NCI-H1105 (cell line): ENCODE measurements around the gene GABARAPL2.
"Not testable (repeated sequence)": the region's sequence is repeated elsewhere in the genome, so short reads cannot be mapped to it uniquely, and the experiment has no call there.

Source experiments
- DNase-seq: peaks from one replicate; lab custom pipeline; 2025; lab: John Stamatoyannopoulos, UW

The GABARAPL2 gene

GRCh38 chr16:75591927-75592326 is 25.7 kb downstream of the GABARAPL2 start:
- DNase-seq = not testable (repeated sequence)

DNA sequence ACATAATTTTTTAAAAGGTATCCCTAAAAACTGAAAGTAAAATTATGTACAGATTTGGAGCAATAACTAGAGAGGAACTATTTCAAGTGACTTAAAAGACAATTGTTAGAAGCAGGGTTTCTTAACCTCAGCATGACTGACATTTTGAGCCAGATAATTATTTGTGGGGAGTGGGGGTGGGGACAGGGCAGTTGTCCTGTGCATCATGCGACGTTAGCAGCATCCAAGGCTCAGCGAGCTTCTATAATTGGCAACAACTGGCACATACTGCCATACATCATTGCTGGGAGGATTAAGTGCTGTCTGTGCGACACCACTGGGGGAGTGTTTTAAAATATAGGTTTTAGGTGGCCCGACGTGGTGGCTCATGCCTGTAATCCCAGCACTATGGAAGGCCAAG is 27.1 kb downstream of the GABARAPL2 start:
- DNase-seq = no peak

DNA sequence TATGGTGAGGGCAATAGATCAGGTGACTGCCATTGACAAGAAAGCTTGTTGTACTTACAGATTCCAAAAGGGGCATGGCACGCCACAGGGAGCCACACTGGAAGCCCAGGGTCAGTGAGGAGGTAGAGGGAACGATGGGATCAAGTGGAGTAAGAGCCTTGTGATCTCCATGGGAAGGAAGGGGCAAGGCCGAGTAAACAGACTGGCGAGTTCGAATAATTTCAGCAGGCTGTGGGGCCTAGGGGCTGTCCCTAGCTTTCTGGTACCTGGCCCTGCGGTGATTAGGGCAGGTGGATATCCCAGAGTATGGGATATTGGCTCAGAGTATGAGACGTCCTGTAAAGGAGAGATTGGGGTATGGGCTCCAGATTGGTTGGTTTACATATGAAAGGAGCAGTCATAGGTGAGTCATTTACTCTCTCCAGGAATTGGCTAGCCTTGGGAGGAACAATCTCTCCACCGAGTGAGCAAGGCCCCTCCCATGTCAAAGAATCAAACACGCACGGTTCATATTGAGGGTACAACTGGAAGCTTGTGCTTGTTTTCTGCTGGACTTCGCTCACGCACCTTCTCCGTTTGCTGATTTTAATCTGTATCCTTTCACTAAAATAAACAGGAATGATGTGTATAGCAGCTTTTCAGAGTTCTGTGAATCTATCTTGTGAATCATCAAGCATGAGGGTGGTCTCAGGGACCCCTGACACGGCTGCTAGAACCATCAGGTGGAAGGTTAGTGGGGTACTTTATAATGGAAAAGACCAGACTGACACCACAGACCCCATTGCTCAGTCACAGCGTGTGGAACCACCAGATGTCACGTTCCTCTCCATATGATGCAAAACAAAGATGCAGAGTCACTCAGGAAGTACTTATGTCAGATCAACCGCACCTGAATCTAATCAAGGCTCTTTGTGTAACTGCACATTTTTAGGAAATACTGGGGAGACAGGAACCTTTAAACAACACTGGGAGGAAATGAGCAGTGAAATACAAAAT is 27.9 kb downstream of the GABARAPL2 start:
- no peak for DNase-seq

DNA sequence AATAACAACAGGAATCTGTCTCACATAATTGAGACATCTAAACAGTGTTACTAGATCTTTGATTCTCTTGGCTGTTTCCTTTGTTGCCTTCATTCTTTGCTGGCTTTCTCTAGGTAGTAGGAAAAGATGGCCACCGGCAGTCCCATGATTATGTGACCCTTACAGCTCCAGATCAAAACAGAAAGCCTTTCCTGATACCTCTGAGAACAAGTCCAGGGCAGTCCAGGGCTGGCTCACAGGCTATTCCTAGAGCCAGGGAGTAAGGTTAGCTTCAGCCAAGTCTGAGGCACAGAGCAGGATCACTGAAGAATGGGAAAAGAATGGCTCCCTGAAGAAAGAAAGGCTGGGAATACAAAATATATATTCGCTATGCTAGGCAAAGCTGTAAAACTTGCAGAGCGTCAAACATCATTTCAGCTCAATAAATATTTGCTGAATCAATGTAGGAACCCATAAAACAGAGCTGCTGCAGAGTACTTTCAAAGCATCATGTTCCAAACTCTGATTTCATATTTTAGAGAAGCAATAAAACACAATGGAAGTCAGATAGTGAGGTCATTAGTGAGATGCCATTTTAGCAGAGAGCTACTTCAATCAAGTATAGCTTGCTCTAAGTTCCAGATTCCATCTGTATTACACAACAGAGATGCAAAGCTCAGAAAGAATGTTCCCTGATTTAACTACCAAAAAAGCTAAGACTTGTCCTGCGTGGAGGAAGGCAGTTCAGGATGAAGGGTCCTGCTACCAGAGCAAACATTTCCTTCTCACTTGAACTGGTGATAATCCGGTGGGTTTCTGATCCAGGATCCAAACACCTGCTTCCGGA is 33.5 kb downstream of the GABARAPL2 start:
- no peak for DNase-seq

- no peak for DNase-seq
These were observed 37.1 kb downstream of the GABARAPL2 start for GRCh38 chr16:75603241-75603640.

DNA sequence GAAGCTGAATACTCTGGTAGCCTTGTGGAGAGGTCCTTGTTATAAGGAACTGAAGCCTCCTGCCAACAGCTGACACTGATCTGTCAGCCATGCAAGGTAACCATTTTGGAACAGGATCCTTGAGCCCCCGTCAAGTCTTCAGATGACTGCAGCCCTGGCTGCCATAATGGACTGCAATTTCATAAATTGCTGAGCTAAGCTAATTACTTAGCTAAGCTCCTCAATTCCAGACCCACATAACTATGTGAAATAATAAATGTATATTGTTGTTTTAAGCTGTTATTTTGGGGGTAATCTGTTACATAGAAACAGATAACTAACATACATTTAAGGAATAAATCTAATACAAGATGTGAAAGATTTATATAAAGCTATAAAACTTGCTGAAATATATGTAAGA is 40.3 kb downstream of the GABARAPL2 start:
- no peak for DNase-seq

DNA sequence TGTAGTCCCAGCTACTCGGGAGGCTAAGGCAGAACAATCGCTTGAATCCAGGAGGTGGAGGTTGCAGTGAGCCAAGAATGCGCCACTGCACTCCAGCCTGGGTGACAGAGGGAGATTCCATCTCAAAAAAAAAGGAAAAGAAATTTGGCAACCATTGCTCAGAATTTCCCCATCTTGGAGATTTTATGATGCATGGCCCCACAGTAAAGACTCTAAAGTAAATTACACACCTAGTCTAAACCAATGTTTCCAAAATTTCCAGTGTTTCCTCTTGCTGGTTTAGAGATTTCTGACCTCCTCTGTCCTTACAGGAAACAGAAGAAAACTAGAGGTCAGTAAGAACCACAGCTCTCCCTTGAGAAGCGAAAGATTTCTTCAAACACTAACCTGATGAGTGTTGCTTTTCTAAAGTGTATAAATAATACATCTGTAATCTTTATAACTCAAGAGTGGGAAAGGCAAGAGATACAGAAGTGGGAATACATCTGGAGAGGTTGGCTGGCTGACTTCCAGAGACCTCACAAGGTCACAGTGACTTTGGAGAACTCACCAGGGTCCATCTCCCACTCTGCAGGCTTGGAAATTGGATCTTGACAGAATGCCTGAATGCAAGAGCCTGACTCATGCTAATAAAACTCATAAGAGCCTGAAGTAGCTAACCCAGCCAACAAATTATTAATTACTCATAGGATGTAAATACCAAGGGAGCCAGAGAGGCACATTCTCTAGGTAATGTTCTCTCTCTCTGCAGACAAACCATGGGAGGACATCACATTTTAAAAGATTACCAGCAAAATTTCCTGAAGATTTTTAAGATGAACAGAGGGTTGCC is 48.1 kb downstream of the GABARAPL2 start:
- DNase-seq = no peak

DNA sequence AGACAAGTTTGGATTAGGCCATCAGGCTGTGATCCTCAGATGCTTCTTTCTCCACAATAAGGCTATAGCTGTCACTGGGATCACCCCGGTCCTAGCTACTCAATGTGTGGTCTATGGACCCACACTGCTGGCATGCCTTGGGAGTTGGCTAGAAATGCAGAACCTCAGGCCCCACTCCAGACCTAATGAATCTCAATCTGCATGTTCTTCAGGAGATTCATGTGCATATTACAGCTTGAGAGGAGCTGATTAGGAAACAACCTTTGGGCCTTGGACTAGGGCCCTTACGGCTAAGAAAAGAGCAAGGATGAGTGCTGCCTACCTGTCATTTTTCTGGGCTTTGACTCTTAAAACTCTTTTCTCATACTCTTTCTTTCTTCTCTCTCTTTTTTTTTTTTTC is 49.4 kb downstream of the GABARAPL2 start:
- DNase-seq = no peak

GRCh38 chr16:75616521-75617010 is 50.4 kb downstream of the GABARAPL2 start:
- DNase-seq = no peak

DNA sequence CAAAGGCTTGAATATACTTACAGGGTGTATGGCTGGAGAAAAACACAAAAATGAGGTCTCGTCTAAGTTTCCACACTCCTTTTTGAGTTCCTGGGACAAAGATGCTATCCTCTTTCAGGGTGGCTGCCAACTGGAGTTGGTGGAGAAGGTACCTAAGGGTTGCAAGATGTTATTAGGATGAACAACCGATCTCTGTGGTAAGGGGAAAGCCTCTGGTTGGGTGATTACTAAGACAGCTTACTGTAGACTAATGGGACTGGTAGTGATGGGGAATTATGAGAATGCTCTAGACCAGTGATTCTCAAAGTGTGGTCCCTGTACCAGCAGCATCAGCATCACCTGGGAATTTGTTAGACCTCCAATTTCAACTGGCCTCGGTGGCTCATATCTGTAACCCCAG is 50.9 kb downstream of the GABARAPL2 start:
- DNase-seq = no peak

DNA sequence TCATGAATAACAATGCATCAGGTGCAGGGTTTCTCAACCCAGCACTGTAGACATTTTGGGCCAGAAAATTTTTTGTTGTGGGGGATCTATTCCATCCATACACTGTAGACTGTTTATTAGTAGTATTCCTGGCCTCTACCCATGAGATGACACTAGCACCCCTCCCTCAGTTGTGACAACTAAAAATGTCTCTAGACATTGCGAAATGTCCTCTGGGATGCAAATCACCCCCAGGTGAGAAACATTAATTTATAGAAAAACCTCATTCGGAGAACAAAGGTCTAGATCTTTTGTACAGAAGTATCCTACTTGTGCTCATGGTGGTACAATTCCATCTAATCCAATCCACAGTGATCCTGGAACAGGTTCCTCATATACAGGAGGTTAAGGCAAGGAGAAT is 52.6 kb downstream of the GABARAPL2 start:
- DNase-seq = no peak

GRCh38 chr16:75620326-75621169 is 54.4 kb downstream of the GABARAPL2 start:
- DNase-seq = no peak

GRCh38 chr16:75621170-75621477 is 54.9 kb downstream of the GABARAPL2 start:
- no peak for DNase-seq

DNA sequence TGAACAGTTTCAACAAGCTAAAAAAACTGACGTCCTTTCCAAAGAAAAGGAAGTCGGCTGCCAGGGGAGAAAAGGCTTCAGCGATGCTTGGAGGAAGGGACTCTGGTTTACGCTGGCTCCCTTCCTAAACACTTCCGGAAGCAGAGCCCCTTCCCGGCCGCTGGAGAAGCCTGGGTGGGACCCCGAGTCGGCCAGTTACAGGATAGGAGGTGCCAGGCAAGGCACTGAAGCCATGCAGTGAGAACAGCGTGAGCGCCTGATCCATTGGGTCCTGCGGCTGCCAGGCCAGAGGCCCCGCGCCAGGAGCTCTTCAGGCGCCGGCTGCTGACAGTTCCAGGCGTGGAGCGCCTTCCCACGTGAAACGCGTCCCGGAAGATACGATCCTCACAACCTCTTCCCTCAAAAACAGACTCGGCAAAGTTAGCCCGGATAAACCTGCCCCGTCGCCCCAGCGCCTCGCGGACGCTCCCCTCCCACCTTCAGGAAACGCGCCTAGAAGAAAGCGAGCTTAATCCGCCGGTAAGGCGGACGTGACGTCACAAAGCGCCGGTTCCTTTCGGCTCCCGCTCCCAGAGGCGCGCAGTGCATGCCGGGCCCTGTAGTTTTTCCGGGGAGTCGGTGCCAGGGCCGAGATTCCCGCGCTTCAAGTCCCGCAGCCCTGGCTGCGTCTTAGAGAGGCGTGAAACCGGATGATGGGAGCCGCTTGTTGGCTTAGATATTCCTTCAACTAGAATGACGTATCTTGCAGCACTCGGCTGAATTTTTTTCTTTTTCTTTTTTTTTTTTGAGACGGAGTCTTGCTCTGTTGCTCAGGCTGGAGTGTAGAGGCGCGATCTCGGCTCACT is 56.8 kb downstream of the GABARAPL2 start, which contains the start of gene ADAT1:
ADAT1 (minus strand) TSS at position 521 of the 845 bp plus-strand sequence. CDS start 2,482 bp downstream, outside the sequence.
- DNase-seq = peak; percentile 85

- no peak for DNase-seq
These were observed 58.7 kb downstream of the GABARAPL2 start for GRCh38 chr16:75624921-75625334.

GRCh38 chr16:75626806-75627205 is 60.6 kb downstream of the GABARAPL2 start:
- DNase-seq = no peak
